OCI-LY1 (cell line): Measurements from ENCODE around the gene POLK.
"Not testable (repeated sequence)": the region's sequence is repeated elsewhere in the genome, so short reads cannot be mapped to it uniquely, and the experiment has no call there.

Source experiments
- H2AFZ ChIP-seq: fragments of 200-600 bp; sonication (generic), shearing (Covaris generic); 2 replicates; pipeline ENCODE4 v1.6.0; 2014; ENCODE audit warnings: antibody characterized with exemption, mild to moderate bottlenecking, low read length
- H3F3A ChIP-seq: fragments of 200-600 bp; sonication (generic), shearing (Covaris generic); 2 replicates; pipeline ENCODE4 v1.6.0; 2014; ENCODE audit warnings: mild to moderate bottlenecking, antibody characterized with exemption, low read length, moderate library complexity; ENCODE audit not compliant: insufficient read depth
- H3K27ac ChIP-seq: fragments of 200-600 bp; sonication (generic); 2 replicates; pipeline ENCODE4 v1.5.1; 2014; ENCODE audit warnings: low read length, mixed run types, mild to moderate bottlenecking, low read depth; ENCODE audit not compliant: poor library complexity, severe bottlenecking
- H3K27me3 ChIP-seq: fragments of 200-600 bp; sonication (generic); 2 replicates; pipeline ENCODE4 v1.6.0; 2014; ENCODE audit warnings: antibody characterized with exemption, mild to moderate bottlenecking, low read length, moderate library complexity; ENCODE audit not compliant: insufficient read depth
- H3K36me3 ChIP-seq: fragments of 200-600 bp; sonication (generic); 2 replicates; pipeline ENCODE4 v1.6.1; 2014; ENCODE audit warnings: mild to moderate bottlenecking, antibody characterized with exemption, low read length, moderate library complexity, mixed read lengths; ENCODE audit not compliant: insufficient read depth
- H3K4me1 ChIP-seq: fragments of 200-600 bp; sonication (generic); 2 replicates; pipeline ENCODE4 v1.5.1; 2014; ENCODE audit warnings: mild to moderate bottlenecking, low read length, moderate library complexity; ENCODE audit not compliant: insufficient read depth, severe bottlenecking
- H3K4me2 ChIP-seq: fragments of 200-600 bp; sonication (generic), shearing (Covaris generic); 2 replicates; pipeline ENCODE4 v1.6.1; 2014; ENCODE audit warnings: low read length
- H3K4me3 ChIP-seq: fragments of 200-600 bp; sonication (generic); 2 replicates; pipeline ENCODE4 v1.5.1; 2014; ENCODE audit warnings: low read length, low read depth, mild to moderate bottlenecking, mixed read lengths; ENCODE audit not compliant: poor library complexity, severe bottlenecking
- H3K79me2 ChIP-seq: fragments of 200-600 bp; shearing (Covaris generic); 2 replicates; pipeline ENCODE4 v1.6.1; 2016; ENCODE audit warnings: mixed run types, low read length, mixed read lengths; ENCODE audit not compliant: insufficient read depth
- H3K9ac ChIP-seq: fragments of 200-600 bp; sonication (generic), shearing (Covaris generic); 2 replicates; pipeline ENCODE4 v1.6.1; 2014; ENCODE audit warnings: mild to moderate bottlenecking, low read length, mixed read lengths
- H3K9me2 ChIP-seq: fragments of 200-600 bp; sonication (generic), shearing (Covaris generic); 2 replicates; pipeline ENCODE4 v1.6.1; 2014; ENCODE audit warnings: low read depth, mild to moderate bottlenecking, low read length, mixed read lengths
- H3K9me3 ChIP-seq: fragments of 200-600 bp; shearing (Covaris generic); 2 replicates; pipeline ENCODE4 v1.6.1; 2014; ENCODE audit warnings: low read length, mixed read lengths
- H4K20me1 ChIP-seq: fragments of 200-600 bp; sonication (generic), shearing (Covaris generic); 2 replicates; pipeline ENCODE4 v1.6.0; 2016; ENCODE audit warnings: mild to moderate bottlenecking, low read length; ENCODE audit not compliant: insufficient read depth
- EZH2 ChIP-seq: fragments of 200-600 bp; sonication (generic), shearing (Covaris generic); IDR thresholded peaks from 2 replicates; pipeline ENCODE4 v1.8.0; 2017; ENCODE audit warnings: borderline replicate concordance, mixed run types, mild to moderate bottlenecking, antibody characterized with exemption, low read length, moderate library complexity, mixed read lengths
- TF ChIP-seq, protein P1 (sequence below): fragments of 200-600 bp; sonication (generic), shearing (Covaris generic); IDR thresholded peaks from 2 replicates; pipeline ENCODE4 v1.5.1; 2017; ENCODE audit warnings: mild to moderate bottlenecking, antibody characterized with exemption, low read length, moderate library complexity, mixed read lengths

Gene POLK

DNA sequence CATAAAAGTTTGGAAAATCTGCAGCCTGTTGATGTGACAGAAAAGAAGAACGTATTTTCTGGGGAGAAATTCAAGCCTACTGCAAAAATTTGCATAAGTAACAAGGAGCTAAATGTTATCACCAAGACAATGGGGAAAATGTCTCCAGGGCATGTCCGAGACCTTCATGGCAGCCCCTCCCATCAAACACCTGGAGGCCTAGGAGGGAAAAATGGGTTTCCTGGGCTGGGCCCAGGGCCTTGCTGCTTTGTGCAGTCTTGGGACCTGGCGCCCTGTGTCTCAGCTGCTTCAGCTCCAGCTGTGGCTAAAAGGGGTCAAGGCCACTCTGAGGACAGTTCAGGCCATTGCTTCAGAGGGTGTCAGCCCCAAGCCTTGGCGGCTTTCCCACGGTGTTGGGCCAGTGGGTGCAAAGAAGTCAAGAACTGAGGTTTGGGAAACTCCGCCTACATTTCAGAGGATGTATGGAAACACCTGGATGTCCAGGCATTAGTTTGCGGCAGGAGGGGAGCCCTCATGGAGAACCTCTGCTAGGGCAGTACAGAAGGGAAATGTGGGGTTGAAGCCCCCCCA, 13.4 kb upstream of the POLK start:
- Histone ChIP-seq H3F3A (no peaks in the 10 kb centered on the region), H3K79me2 (peaks cover 14% of the 10 kb centered on the region; the same call in 1 of the 2 replicates), H3K27ac (no peak overlapping the region), H3K9me2 (no peaks in the 10 kb centered on the region), H2AFZ (no peak overlapping the region), H3K9me3 (no peaks in the 10 kb centered on the region), H3K4me2 (no peak overlapping the region), H3K4me1 (no peaks in the 10 kb centered on the region), H4K20me1 (no peaks in the 10 kb centered on the region), H3K27me3 (no peaks in the 10 kb centered on the region), H3K9ac (no peak overlapping the region), H3K36me3 (peaks cover 44% of the 10 kb centered on the region), H3K4me3 (no peak overlapping the region)
- TF ChIP-seq EZH2 = no peak
- TF ChIP-seq, protein P1, sequence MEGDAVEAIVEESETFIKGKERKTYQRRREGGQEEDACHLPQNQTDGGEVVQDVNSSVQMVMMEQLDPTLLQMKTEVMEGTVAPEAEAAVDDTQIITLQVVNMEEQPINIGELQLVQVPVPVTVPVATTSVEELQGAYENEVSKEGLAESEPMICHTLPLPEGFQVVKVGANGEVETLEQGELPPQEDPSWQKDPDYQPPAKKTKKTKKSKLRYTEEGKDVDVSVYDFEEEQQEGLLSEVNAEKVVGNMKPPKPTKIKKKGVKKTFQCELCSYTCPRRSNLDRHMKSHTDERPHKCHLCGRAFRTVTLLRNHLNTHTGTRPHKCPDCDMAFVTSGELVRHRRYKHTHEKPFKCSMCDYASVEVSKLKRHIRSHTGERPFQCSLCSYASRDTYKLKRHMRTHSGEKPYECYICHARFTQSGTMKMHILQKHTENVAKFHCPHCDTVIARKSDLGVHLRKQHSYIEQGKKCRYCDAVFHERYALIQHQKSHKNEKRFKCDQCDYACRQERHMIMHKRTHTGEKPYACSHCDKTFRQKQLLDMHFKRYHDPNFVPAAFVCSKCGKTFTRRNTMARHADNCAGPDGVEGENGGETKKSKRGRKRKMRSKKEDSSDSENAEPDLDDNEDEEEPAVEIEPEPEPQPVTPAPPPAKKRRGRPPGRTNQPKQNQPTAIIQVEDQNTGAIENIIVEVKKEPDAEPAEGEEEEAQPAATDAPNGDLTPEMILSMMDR = no peak

DNA sequence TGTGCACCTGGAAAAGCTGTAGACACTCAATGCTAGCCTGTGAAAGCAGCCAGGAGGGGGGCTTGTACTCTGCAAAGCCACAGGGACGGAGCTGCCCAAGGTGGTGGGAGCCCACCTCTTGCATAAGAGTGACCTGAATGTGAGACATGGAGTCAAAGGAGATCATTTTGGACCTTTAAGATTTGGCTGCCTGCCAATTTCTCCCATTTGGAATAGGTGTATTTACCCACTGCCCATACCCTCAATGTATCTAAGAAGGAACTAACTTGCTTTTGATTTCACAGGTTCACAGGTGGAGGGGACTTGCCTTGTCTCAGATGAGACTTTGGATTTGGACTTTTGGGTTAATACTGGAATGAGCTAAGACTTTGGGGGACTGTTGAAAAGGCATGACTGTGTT, 12.8 kb upstream of the POLK start:
- H3K4me2 ChIP-seq, H3K4me3 ChIP-seq, H3K4me1 ChIP-seq, H2AFZ ChIP-seq, H3K9me3 ChIP-seq, H3K9me2 ChIP-seq, H3K27me3 ChIP-seq, H3F3A ChIP-seq, H4K20me1 ChIP-seq, H3K27ac ChIP-seq, H3K9ac ChIP-seq: not testable (repeated sequence)
- Histone ChIP-seq H3K36me3 (peaks cover 45% of the 10 kb centered on the region), H3K79me2 (peaks cover 14% of the 10 kb centered on the region)

DNA sequence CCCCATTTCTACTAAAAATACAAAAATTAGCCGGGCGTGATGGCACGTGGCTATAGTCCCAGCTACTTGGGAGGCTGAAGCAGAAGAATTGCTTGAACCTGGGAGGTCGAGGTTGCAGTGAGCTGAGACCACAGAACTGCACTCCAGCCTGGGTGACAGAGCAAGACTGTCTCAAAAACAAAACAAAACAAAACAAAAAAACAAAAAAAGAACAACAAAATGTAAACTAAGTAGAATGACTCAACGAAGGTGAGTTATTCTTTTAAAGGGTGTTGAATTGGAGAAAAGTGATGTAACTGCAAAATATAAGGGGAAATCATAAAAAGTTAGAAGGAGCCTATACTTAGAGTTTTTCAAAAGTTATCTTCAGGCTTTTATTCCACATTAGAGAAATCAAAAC, 6.6 kb upstream of the POLK start:
- H3F3A ChIP-seq, H3K4me3 ChIP-seq, H4K20me1 ChIP-seq, H3K9me3 ChIP-seq, H3K27me3 ChIP-seq, H2AFZ ChIP-seq, H3K27ac ChIP-seq, H3K4me2 ChIP-seq, H3K9ac ChIP-seq, H3K9me2 ChIP-seq: not testable (repeated sequence)
- Histone ChIP-seq H3K79me2 (peaks cover 61% of the 10 kb centered on the region), H3K4me1 (peaks cover 14% of the 10 kb centered on the region), H3K36me3 (peaks cover 35% of the 10 kb centered on the region)

DNA sequence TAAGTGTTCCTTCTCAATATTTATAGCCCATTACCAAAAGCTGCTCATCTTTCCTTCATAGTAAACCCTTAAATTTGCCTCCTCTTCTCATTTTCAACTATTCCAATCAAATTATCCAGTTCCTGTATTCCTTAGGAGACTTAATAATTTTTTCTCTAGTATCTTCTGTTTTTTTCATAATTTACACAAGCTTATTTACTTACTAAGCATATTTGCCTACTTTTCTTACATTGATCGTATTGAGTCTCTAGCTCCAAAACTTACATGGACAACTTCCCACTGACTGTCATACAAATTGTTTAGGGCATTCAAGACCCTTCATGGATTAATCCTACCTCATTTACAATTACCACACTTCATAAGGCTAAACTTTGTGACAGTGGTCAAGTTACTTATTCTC, 3.9 kb upstream of the POLK start:
- TF ChIP-seq, protein P1 = no peak
- Histone ChIP-seq H3K27ac (no peak overlapping the region), H2AFZ (no peak overlapping the region), H3K36me3 (peaks cover 21% of the 10 kb centered on the region), H3K4me2 (no peak overlapping the region), H3K9me3 (no peaks in the 10 kb centered on the region), H4K20me1 (no peaks in the 10 kb centered on the region), H3K4me3 (no peak overlapping the region), H3F3A (no peaks in the 10 kb centered on the region), H3K9me2 (no peaks in the 10 kb centered on the region), H3K27me3 (no peaks in the 10 kb centered on the region), H3K9ac (no peak overlapping the region), H3K4me1 (peaks cover 24% of the 10 kb centered on the region), H3K79me2 (peaks cover 60% of the 10 kb centered on the region)
